ENCODE measurements around the gene TIMELESS. TPM values are rescaled to one million over a fixed set of nuclear protein-coding genes. Genes with fewer than 3 reads are reported as not detected.
"Not testable (repeated sequence)": the region's sequence is repeated elsewhere in the genome, so short reads cannot be mapped to it uniquely, and the experiment has no call there.

TIMELESS gene
- total RNA-seq, 1 donor from 2014 or later, result 108 TPM

- peaks cover 14% of the 10 kb centered on the region for H3K9me3 Mint-ChIP-seq
- not testable (repeated sequence) for H3K4me3 Mint-ChIP-seq; H3K4me1 Mint-ChIP-seq; H3K27ac Mint-ChIP-seq (ENCODE audit: unreplicated experiment); H3K36me3 Mint-ChIP-seq (ENCODE audit: low read depth); H3K27me3 Mint-ChIP-seq (ENCODE audit: low read depth); DNase-seq (ENCODE audit: low read depth, low spot score)
Measured at GRCh38 chr12:56399466-56399865, 49.8 kb downstream of the TIMELESS start.

GRCh38 chr12:56398324-56398723 lies 50.9 kb downstream of the TIMELESS start:
- H3K4me3 Mint-ChIP-seq, result no peak overlapping the region
- H3K27ac Mint-ChIP-seq (ENCODE audit: unreplicated experiment), result no peak overlapping the region
- DNase-seq (ENCODE audit: low read depth, low spot score), result no peak
- H3K27me3 Mint-ChIP-seq (ENCODE audit: low read depth), result no peaks in the 10 kb centered on the region
- H3K9me3 Mint-ChIP-seq, result peaks cover 17% of the 10 kb centered on the region
- TF ChIP-seq, protein P1, sequence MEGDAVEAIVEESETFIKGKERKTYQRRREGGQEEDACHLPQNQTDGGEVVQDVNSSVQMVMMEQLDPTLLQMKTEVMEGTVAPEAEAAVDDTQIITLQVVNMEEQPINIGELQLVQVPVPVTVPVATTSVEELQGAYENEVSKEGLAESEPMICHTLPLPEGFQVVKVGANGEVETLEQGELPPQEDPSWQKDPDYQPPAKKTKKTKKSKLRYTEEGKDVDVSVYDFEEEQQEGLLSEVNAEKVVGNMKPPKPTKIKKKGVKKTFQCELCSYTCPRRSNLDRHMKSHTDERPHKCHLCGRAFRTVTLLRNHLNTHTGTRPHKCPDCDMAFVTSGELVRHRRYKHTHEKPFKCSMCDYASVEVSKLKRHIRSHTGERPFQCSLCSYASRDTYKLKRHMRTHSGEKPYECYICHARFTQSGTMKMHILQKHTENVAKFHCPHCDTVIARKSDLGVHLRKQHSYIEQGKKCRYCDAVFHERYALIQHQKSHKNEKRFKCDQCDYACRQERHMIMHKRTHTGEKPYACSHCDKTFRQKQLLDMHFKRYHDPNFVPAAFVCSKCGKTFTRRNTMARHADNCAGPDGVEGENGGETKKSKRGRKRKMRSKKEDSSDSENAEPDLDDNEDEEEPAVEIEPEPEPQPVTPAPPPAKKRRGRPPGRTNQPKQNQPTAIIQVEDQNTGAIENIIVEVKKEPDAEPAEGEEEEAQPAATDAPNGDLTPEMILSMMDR (conservative IDR thresholded peaks at IDR 0.05), result no peak
- peaks cover 8% of the 10 kb centered on the region for H3K36me3 Mint-ChIP-seq (ENCODE audit: low read depth)
- no peaks in the 10 kb centered on the region for H3K4me1 Mint-ChIP-seq

DNA sequence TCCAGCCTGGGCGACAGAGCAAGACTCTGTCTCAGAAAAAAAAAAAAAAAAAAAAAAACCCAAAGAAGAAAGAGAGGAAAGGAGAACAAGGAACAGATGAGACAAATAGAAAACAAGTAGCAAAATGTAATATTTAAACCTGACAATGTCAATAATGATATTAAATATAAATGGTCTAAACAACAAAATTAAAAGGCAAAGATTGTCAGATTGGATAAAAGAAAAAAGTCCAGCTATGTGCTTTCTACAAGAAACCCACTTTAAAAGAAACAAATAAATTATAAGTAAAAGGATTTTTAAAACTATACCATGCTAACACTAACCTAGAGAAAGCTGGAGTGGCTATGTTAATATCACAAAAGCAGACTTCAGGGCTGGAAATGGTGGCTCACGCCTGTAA lies 56.9 kb downstream of the TIMELESS start:
- peaks cover 11% of the 10 kb centered on the region for H3K4me1 Mint-ChIP-seq
- TF ChIP-seq, protein P1 (conservative IDR thresholded peaks at IDR 0.05), result no peak
- H3K27ac Mint-ChIP-seq (ENCODE audit: unreplicated experiment), result no peak overlapping the region
- H3K9me3 Mint-ChIP-seq, result peaks cover 6% of the 10 kb centered on the region
- H3K36me3 Mint-ChIP-seq (ENCODE audit: low read depth), result peaks cover 2% of the 10 kb centered on the region
- H3K27me3 Mint-ChIP-seq (ENCODE audit: low read depth), result no peaks in the 10 kb centered on the region
- DNase-seq (ENCODE audit: low read depth, low spot score), result no peak
- no peak overlapping the region for H3K4me3 Mint-ChIP-seq

- no peak for DNase-seq (ENCODE audit: low read depth, low spot score)
- no peak overlapping the region for H3K27ac Mint-ChIP-seq (ENCODE audit: unreplicated experiment)
- peaks cover 6% of the 10 kb centered on the region for H3K9me3 Mint-ChIP-seq
- TF ChIP-seq, protein P1 (conservative IDR thresholded peaks at IDR 0.05), result no peak
- H3K36me3 Mint-ChIP-seq (ENCODE audit: low read depth), result peaks cover 2% of the 10 kb centered on the region
- H3K4me1 Mint-ChIP-seq, result peaks cover 15% of the 10 kb centered on the region
- no peak overlapping the region for H3K4me3 Mint-ChIP-seq
- no peaks in the 10 kb centered on the region for H3K27me3 Mint-ChIP-seq (ENCODE audit: low read depth)
Measured at GRCh38 chr12:56391721-56392120, 57.5 kb downstream of the TIMELESS start.

DNA sequence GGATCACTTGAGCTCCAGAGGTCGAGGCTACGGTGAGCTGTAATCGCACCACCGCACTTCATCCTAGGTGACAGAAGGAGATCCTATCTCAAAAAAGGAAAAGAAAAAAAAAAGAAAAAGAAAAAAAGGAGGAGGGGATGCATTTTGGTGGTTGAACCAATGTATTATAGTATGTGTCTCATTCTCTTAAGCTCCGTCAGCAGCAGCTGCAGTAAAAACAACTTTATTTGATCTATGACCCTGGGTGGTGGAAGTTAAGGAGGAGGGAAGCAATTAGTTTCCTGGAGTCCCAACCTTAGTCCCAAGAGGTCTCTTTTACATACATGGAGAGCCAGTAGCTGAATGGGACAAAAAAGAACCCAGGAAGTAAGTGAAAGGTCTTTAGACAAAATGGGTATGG lies 59.8 kb downstream of the TIMELESS start:
- DNase-seq (ENCODE audit: low read depth, low spot score), result no peak
- peaks cover 15% of the 10 kb centered on the region for H3K4me1 Mint-ChIP-seq
- H3K36me3 Mint-ChIP-seq (ENCODE audit: low read depth), result peaks cover 2% of the 10 kb centered on the region
- no peak overlapping the region for H3K4me3 Mint-ChIP-seq
- peaks cover 3% of the 10 kb centered on the region for H3K9me3 Mint-ChIP-seq
- H3K27ac Mint-ChIP-seq (ENCODE audit: unreplicated experiment), result no peak overlapping the region
- TF ChIP-seq, protein P1 (conservative IDR thresholded peaks at IDR 0.05), result no peak
- H3K27me3 Mint-ChIP-seq (ENCODE audit: low read depth), result no peaks in the 10 kb centered on the region

GRCh38 chr12:56387152-56387736 lies 62.0 kb downstream of the TIMELESS start:
- Mint-ChIP-seq H3K27me3 (ENCODE audit: low read depth) (no peaks in the 10 kb centered on the region), H3K27ac (ENCODE audit: unreplicated experiment) (no peak overlapping the region), H3K36me3 (ENCODE audit: low read depth) (no peaks in the 10 kb centered on the region), H3K4me1 (peaks cover 15% of the 10 kb centered on the region), H3K4me3 (peak overlapping the region; percentile 14), H3K9me3 (no peaks in the 10 kb centered on the region)
- TF ChIP-seq, protein P1 (conservative IDR thresholded peaks at IDR 0.05), result no peak
- no peak for DNase-seq (ENCODE audit: low read depth, low spot score)
